Measurements from ENCODE around the gene ELMOD1. TPM values are rescaled to one million over a fixed set of nuclear protein-coding genes. Genes with fewer than 3 reads are reported as not detected.

The ELMOD1 gene
- total RNA-seq, 1 donor: under 0.01 TPM

DNA sequence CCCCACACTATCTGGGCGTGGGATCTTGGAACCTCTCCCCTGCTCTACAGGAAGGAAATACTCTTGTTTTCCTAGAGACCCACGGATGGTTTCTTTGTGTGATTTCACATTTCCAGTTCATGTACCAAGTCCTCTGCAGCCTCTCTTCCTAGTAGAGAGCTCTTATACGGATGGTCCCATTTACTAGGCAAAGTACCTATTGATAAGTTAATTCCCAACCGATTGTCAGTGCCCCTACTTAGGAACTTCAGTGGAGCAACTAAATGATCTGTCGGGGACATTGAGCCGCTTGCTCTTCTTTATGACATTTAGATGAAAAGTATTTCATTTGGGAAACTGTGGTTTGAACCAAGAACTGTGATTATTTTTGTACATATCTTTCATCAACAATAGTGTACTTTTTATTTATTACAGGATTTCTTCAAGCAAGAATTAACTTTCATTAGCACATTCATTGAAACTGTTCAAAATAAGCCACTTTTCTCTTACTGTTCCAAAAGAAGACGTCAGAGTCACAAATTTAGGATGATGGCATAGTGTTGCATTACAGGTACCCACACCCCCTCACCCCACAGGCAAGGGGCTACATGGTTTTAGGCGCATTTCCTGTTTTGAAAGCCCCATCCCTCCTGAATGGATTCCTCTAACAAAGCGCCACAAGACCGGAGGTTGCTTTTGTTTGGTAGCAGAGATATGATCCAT, 34.2 kb downstream of the ELMOD1 start:
- TF ChIP-seq, protein P1, sequence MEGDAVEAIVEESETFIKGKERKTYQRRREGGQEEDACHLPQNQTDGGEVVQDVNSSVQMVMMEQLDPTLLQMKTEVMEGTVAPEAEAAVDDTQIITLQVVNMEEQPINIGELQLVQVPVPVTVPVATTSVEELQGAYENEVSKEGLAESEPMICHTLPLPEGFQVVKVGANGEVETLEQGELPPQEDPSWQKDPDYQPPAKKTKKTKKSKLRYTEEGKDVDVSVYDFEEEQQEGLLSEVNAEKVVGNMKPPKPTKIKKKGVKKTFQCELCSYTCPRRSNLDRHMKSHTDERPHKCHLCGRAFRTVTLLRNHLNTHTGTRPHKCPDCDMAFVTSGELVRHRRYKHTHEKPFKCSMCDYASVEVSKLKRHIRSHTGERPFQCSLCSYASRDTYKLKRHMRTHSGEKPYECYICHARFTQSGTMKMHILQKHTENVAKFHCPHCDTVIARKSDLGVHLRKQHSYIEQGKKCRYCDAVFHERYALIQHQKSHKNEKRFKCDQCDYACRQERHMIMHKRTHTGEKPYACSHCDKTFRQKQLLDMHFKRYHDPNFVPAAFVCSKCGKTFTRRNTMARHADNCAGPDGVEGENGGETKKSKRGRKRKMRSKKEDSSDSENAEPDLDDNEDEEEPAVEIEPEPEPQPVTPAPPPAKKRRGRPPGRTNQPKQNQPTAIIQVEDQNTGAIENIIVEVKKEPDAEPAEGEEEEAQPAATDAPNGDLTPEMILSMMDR (IDR thresholded peaks at IDR 0.05; ENCODE audit: extremely low read depth, low read depth, low read length): no peak
- Histone ChIP-seq H4K20me1 (ENCODE audit: insufficient read depth, low read length) (no peaks in the 10 kb centered on the region), H3K9me3 (ENCODE audit: low read depth, low read length) (no peaks in the 10 kb centered on the region), H3K4me3 (ENCODE audit: insufficient read depth, low read length) (no peak overlapping the region), H3K4me2 (ENCODE audit: insufficient read depth, low read length) (no peak overlapping the region), H3K4me1 (ENCODE audit: insufficient read depth, low read length) (no peaks in the 10 kb centered on the region), H3K27ac (ENCODE audit: low read depth, low read length) (no peak overlapping the region), H3K79me2 (ENCODE audit: insufficient read depth, low read length) (no peaks in the 10 kb centered on the region), H2AFZ (ENCODE audit: low read length) (no peak overlapping the region), H3K36me3 (ENCODE audit: insufficient read depth, low read length) (no peaks in the 10 kb centered on the region), H3K27me3 (ENCODE audit: insufficient read depth, low read length) (peaks cover 3% of the 10 kb centered on the region)
- no peak for DNase-seq (ENCODE audit: insufficient read length, low spot score, missing footprints)

DNA sequence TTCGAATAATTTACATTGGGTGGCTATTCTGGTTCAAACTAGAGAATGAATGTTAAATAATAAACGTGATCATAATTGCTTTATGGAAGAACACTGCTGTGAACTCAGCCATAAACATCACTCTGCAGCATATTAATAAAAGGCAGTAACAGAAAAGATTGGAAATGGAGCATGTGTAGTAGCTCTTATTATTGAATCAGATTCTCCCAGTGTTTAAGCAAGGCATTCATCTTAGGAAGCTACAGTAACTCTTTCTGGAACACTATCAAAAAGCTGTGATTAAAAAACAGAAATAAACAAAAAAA, 34.7 kb downstream of the ELMOD1 start:
- H3K36me3 ChIP-seq (ENCODE audit: insufficient read depth, low read length): no peaks in the 10 kb centered on the region
- no peak for DNase-seq (ENCODE audit: insufficient read length, low spot score, missing footprints)
- TF ChIP-seq, protein P1 (IDR thresholded peaks at IDR 0.05; ENCODE audit: extremely low read depth, low read depth, low read length): no peak
- no peak overlapping the region for H3K4me2 ChIP-seq (ENCODE audit: insufficient read depth, low read length)
- no peaks in the 10 kb centered on the region for H4K20me1 ChIP-seq (ENCODE audit: insufficient read depth, low read length)
- no peaks in the 10 kb centered on the region for H3K9me3 ChIP-seq (ENCODE audit: low read depth, low read length)
- H3K27ac ChIP-seq (ENCODE audit: low read depth, low read length): no peak overlapping the region
- no peaks in the 10 kb centered on the region for H3K79me2 ChIP-seq (ENCODE audit: insufficient read depth, low read length)
- H3K27me3 ChIP-seq (ENCODE audit: insufficient read depth, low read length): peaks cover 3% of the 10 kb centered on the region
- H3K4me1 ChIP-seq (ENCODE audit: insufficient read depth, low read length): no peaks in the 10 kb centered on the region
- H3K4me3 ChIP-seq (ENCODE audit: insufficient read depth, low read length): no peak overlapping the region
- H2AFZ ChIP-seq (ENCODE audit: low read length): no peak overlapping the region

DNA sequence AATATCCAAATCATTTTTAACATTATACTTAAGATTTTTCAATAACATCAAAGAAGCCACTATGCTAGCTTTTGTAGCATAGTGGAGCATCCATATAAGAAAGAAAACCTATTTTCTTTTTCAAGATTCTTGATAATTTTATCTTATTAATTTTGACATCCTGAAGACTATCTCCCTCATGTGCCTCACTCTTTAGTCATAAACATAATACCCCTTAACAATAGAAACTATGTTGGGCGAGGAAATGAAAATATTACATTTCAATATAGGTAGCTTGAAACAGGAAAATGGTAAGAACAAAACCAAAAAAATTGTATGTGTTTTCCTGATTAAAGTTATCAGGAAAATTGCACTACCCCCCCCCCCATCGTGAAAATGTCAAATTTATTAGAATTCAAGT, 40.1 kb downstream of the ELMOD1 start:
- Histone ChIP-seq H3K27me3 (ENCODE audit: insufficient read depth, low read length) (peaks cover 4% of the 10 kb centered on the region), H2AFZ (ENCODE audit: low read length) (no peak overlapping the region), H3K4me3 (ENCODE audit: insufficient read depth, low read length) (no peak overlapping the region), H3K4me2 (ENCODE audit: insufficient read depth, low read length) (no peak overlapping the region), H3K9me3 (ENCODE audit: low read depth, low read length) (no peaks in the 10 kb centered on the region), H3K36me3 (ENCODE audit: insufficient read depth, low read length) (no peaks in the 10 kb centered on the region), H4K20me1 (ENCODE audit: insufficient read depth, low read length) (no peaks in the 10 kb centered on the region), H3K27ac (ENCODE audit: low read depth, low read length) (no peak overlapping the region), H3K4me1 (ENCODE audit: insufficient read depth, low read length) (no peaks in the 10 kb centered on the region), H3K79me2 (ENCODE audit: insufficient read depth, low read length) (no peaks in the 10 kb centered on the region)
- TF ChIP-seq, protein P1 (IDR thresholded peaks at IDR 0.05; ENCODE audit: extremely low read depth, low read depth, low read length): no peak
- DNase-seq (ENCODE audit: insufficient read length, low spot score, missing footprints): no peak

DNA sequence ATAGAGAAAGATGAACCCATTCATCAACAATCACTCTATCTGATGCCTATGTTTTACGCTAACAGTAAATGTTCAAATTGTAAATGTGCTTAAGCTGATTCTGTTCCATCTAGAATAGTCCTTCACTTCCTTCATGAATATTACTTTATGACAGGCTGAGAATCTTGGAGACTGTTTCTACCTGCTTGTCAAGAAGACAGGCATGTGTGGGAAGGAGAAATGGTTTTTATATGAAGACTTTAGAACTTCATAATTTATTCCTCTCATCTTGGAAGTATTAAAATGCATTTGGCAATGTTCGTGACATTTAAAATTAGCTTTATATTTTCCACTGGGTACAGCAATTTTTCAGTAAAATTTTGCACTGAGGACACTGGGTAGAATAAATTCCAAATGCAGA, 41.0 kb downstream of the ELMOD1 start:
- no peak overlapping the region for H2AFZ ChIP-seq (ENCODE audit: low read length)
- H4K20me1 ChIP-seq (ENCODE audit: insufficient read depth, low read length): no peaks in the 10 kb centered on the region
- no peaks in the 10 kb centered on the region for H3K4me1 ChIP-seq (ENCODE audit: insufficient read depth, low read length)
- H3K27me3 ChIP-seq (ENCODE audit: insufficient read depth, low read length): peaks cover 4% of the 10 kb centered on the region
- H3K4me2 ChIP-seq (ENCODE audit: insufficient read depth, low read length): no peak overlapping the region
- no peaks in the 10 kb centered on the region for H3K79me2 ChIP-seq (ENCODE audit: insufficient read depth, low read length)
- TF ChIP-seq, protein P1 (IDR thresholded peaks at IDR 0.05; ENCODE audit: extremely low read depth, low read depth, low read length): no peak
- no peaks in the 10 kb centered on the region for H3K36me3 ChIP-seq (ENCODE audit: insufficient read depth, low read length)
- H3K9me3 ChIP-seq (ENCODE audit: low read depth, low read length): no peaks in the 10 kb centered on the region
- no peak for DNase-seq (ENCODE audit: insufficient read length, low spot score, missing footprints)
- no peak overlapping the region for H3K27ac ChIP-seq (ENCODE audit: low read depth, low read length)
- H3K4me3 ChIP-seq (ENCODE audit: insufficient read depth, low read length): no peak overlapping the region

All from osteoblast (primary cell).